GM19372 (cell line): ENCODE measurements around the gene PALB2.
"Not testable (repeated sequence)": the region's sequence is repeated elsewhere in the genome, so short reads cannot be mapped to it uniquely, and the experiment has no call there.

ENCODE experiments used
- ATAC-seq: cut with Tn5 transposase; IDR thresholded peaks from one replicate; pipeline ENCODE4 v1.9.1; 2021; ENCODE audit warnings: mild to moderate bottlenecking, low read depth, moderate library complexity; ENCODE audit not compliant: unreplicated experiment

Gene PALB2

GRCh38 chr16:23650674-23651416, 9.7 kb upstream of the PALB2 start:
- ATAC-seq = no peak

- no peak for ATAC-seq
These were observed 1.2 kb upstream of the PALB2 start for GRCh38 chr16:23642246-23642774.

GRCh38 chr16:23640615-23640930, 537 bp downstream of the PALB2 start:
- ATAC-seq = no peak

GRCh38 chr16:23635958-23636357, 5.2 kb downstream of the PALB2 start:
- ATAC-seq = no peak

- no peak for ATAC-seq
These were observed 6.6 kb downstream of the PALB2 start for GRCh38 chr16:23634461-23635036.

GRCh38 chr16:23631874-23632273, 9.2 kb downstream of the PALB2 start:
- ATAC-seq = not testable (repeated sequence)

- ATAC-seq = no peak
These were observed 11.6 kb downstream of the PALB2 start for GRCh38 chr16:23629516-23629915.

GRCh38 chr16:23624092-23624491, 17.0 kb downstream of the PALB2 start:
- ATAC-seq = no peak

GRCh38 chr16:23615805-23616204, 25.3 kb downstream of the PALB2 start:
- no peak for ATAC-seq

- no peak for ATAC-seq
These were observed 29.2 kb downstream of the PALB2 start for GRCh38 chr16:23611936-23612335.

- ATAC-seq = not testable (repeated sequence)
These were observed 30.2 kb downstream of the PALB2 start for GRCh38 chr16:23610905-23611304.

- no peak for ATAC-seq
These were observed 31.2 kb downstream of the PALB2 start for GRCh38 chr16:23609929-23610328.

- no peak for ATAC-seq
These were observed 32.9 kb downstream of the PALB2 start for GRCh38 chr16:23608194-23608593.

GRCh38 chr16:23607726-23608125, 33.4 kb downstream of the PALB2 start:
- ATAC-seq = no peak

- no peak for ATAC-seq
These were observed 43.9 kb downstream of the PALB2 start for GRCh38 chr16:23597003-23597756.

GRCh38 chr16:23595951-23596720, 45.0 kb downstream of the PALB2 start, which contains the start of gene NDUFAB1:
Gene NDUFAB1 (minus strand): TSS chr16:23596316. CDS start chr16:23596290, 26 bp downstream.
- peak; percentile 91 for ATAC-seq

GRCh38 chr16:23595246-23595950, 45.7 kb downstream of the PALB2 start:
- ATAC-seq = no peak

GRCh38 chr16:23594186-23594585, 46.9 kb downstream of the PALB2 start:
- ATAC-seq = no peak

GRCh38 chr16:23590181-23590580, 50.9 kb downstream of the PALB2 start:
- no peak for ATAC-seq

GRCh38 chr16:23587726-23588125, 53.4 kb downstream of the PALB2 start:
- ATAC-seq = no peak
